Heart left ventricle (tissue), 13 donors: ENCODE data around the gene FFAR3.

Experiments
- POLR2A ChIP-seq, 2 donors: fragments of 450-650 bp; IDR thresholded peaks; one replicate each; pipeline ENCODE4 v1.6.1; 2017; ENCODE audit warnings: antibody characterized with exemption in 2 of 2, mild to moderate bottlenecking in 2 of 2, moderate library complexity in 2 of 2
- TF ChIP-seq, protein P1 (sequence below), 12 donors: fragments of 200-600 bp; sonication (generic) in 4 of 12; IDR thresholded peaks; one replicate each; pipeline versions ENCODE4 v1.5.0 to v1.8.0; 2018 to 2022; ENCODE audit warnings: antibody characterized with exemption in 12 of 12, mild to moderate bottlenecking in 5 of 12
- donor health status: ischemic (EF 13 %, LVEDD 7.1; RV severe dilation, severe dysfunction).
- donor health status: DM: no; HTN: yes; CAD: no.
- donor health status: DM: no; HTN: no; CAD: no.
- donor health status: ischemic (EF 25% LVEDD 6.9; RV normal size, moderate dysfunction).
- donor health status: ischemic (EF 25% LVEDD 5.7; RV mildly dilated, moderate dysfunction).
- donor health status: ischemic (EF 35%, LVEDD 5.7; RV mildly dilated, moderate dysfunction).
- donor health status: nonischemic (EF 11% LVEDD 7.7; RV severe dilation, severe dysfunction).
- donor health status: DM: yes; HTN: yes; CAD: no.
- donor health status: PGD.
- donor health status: ischemic (EF 29% LVEDD 5.4; RV normal size, mild dysfunction).
- donor health status: nonischemic (EF 23%, LVEDD 6.1; RV moderate dilation, normal function).

DNA sequence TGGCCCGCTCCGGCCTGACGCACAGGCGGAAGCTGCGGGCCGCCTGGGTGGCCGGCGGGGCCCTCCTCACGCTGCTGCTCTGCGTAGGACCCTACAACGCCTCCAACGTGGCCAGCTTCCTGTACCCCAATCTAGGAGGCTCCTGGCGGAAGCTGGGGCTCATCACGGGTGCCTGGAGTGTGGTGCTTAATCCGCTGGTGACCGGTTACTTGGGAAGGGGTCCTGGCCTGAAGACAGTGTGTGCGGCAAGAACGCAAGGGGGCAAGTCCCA, 6.1 kb upstream of the FFAR3 start:
- TF ChIP-seq, protein P1, sequence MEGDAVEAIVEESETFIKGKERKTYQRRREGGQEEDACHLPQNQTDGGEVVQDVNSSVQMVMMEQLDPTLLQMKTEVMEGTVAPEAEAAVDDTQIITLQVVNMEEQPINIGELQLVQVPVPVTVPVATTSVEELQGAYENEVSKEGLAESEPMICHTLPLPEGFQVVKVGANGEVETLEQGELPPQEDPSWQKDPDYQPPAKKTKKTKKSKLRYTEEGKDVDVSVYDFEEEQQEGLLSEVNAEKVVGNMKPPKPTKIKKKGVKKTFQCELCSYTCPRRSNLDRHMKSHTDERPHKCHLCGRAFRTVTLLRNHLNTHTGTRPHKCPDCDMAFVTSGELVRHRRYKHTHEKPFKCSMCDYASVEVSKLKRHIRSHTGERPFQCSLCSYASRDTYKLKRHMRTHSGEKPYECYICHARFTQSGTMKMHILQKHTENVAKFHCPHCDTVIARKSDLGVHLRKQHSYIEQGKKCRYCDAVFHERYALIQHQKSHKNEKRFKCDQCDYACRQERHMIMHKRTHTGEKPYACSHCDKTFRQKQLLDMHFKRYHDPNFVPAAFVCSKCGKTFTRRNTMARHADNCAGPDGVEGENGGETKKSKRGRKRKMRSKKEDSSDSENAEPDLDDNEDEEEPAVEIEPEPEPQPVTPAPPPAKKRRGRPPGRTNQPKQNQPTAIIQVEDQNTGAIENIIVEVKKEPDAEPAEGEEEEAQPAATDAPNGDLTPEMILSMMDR (IDR thresholded peaks at IDR 0.05) = no peak
- no peak for TF ChIP-seq POLR2A (IDR thresholded peaks at IDR 0.05)
